Glutamatergic neuron (in vitro differentiated cells): ENCODE results near the gene TYRO3. TPM values are rescaled to one million over a fixed set of nuclear protein-coding genes. Genes with fewer than 3 reads are reported as not detected.
A peak's percentile ranks its signal among the peaks of the same experiment; 100 is the strongest.

Experiments used
- DNase-seq: peaks from one replicate; pipeline ENCODE4 v3.0.0; 2022
- H3K27ac Mint-ChIP-seq: one replicate; pipeline ENCODE4 v1.8.0; 2020; ENCODE audit warnings: mild to moderate bottlenecking, mixed read lengths, inconsistent platforms; ENCODE audit not compliant: unreplicated experiment
- H3K27me3 Mint-ChIP-seq: one replicate; pipeline ENCODE4 v1.8.0; 2020; ENCODE audit warnings: mild to moderate bottlenecking, moderate library complexity, mixed read lengths, inconsistent platforms; ENCODE audit not compliant: unreplicated experiment
- H3K36me3 Mint-ChIP-seq: one replicate; pipeline ENCODE4 v1.8.0; 2020; ENCODE audit warnings: mild to moderate bottlenecking, mixed read lengths, inconsistent platforms; ENCODE audit not compliant: unreplicated experiment
- H3K4me1 Mint-ChIP-seq: one replicate; pipeline ENCODE4 v1.8.0; 2020; ENCODE audit warnings: mild to moderate bottlenecking, low read depth, mixed read lengths, inconsistent platforms; ENCODE audit not compliant: unreplicated experiment
- H3K4me3 Mint-ChIP-seq: one replicate; pipeline ENCODE4 v1.8.0; 2020; ENCODE audit warnings: mild to moderate bottlenecking, mixed read lengths, inconsistent platforms; ENCODE audit not compliant: unreplicated experiment
- H3K9me3 Mint-ChIP-seq: one replicate; pipeline ENCODE4 v1.8.0; 2020; ENCODE audit warnings: mild to moderate bottlenecking, moderate library complexity, mixed read lengths, inconsistent platforms; ENCODE audit not compliant: unreplicated experiment
- CTCF ChIP-seq: fragments of 200-600 bp; sonication (generic); IDR thresholded peaks from one replicate; pipeline ENCODE4 v1.5.0; 2021; ENCODE audit not compliant: partially characterized antibody, unreplicated experiment
- total RNA-seq: library from RNA; stranded (reverse); fragmentation: NEBNext Ultra II Directional; extraction: Animal tissue kit (Norgen Biotek cat#: 25700); gene quantifications from one replicate; pipeline ENCODE4 v1.2.1, GENCODE V29; 2021; ENCODE audit not compliant: unreplicated experiment

The TYRO3 gene
- total RNA-seq, 1 donor from 2014 or later: 5.1 TPM

GRCh38 chr15:41512940-41513505, 46.0 kb upstream of the TYRO3 start:
- Mint-ChIP-seq H3K4me1 (no peaks in the 10 kb centered on the region), H3K4me3 (peak overlapping the region; percentile 87), H3K9me3 (peaks cover 2% of the 10 kb centered on the region), H3K36me3 (no peaks in the 10 kb centered on the region), H3K27ac (no peak overlapping the region), H3K27me3 (peaks cover 22% of the 10 kb centered on the region)
- no peak for TF ChIP-seq CTCF
- DNase-seq: peak; percentile 56

GRCh38 chr15:41513506-41514227, 45.3 kb upstream of the TYRO3 start, which contains the start of gene LTK:
Gene LTK, minus strand, starts transcription at chr15:41513827. Its CDS starts 118 bp downstream, at chr15:41513709.
- peak; percentile 58 for DNase-seq
- peaks cover 20% of the 10 kb centered on the region for H3K27me3 Mint-ChIP-seq

GRCh38 chr15:41517895-41518449, 41.0 kb upstream of the TYRO3 start:
- H3K36me3 Mint-ChIP-seq: no peaks in the 10 kb centered on the region
- no peak overlapping the region for H3K27ac Mint-ChIP-seq
- peaks cover 8% of the 10 kb centered on the region for H3K27me3 Mint-ChIP-seq
- DNase-seq: no peak
- TF ChIP-seq CTCF: no peak
- no peaks in the 10 kb centered on the region for H3K4me1 Mint-ChIP-seq
- H3K4me3 Mint-ChIP-seq: no peak overlapping the region
- no peaks in the 10 kb centered on the region for H3K9me3 Mint-ChIP-seq

More at GRCh38 chr15:41513506-41514227, 45.3 kb upstream of the TYRO3 start, which contains the start of gene LTK:
- TF ChIP-seq CTCF: no peak
- peaks cover 2% of the 10 kb centered on the region for H3K9me3 Mint-ChIP-seq
- H3K4me1 Mint-ChIP-seq: no peaks in the 10 kb centered on the region
- no peak within 1 kb of the TSS for H3K27ac Mint-ChIP-seq
- peak within 1 kb of the TSS; percentile 87 for H3K4me3 Mint-ChIP-seq
- no peaks in the 10 kb centered on the region for H3K36me3 Mint-ChIP-seq

GRCh38 chr15:41520636-41521035, 38.4 kb upstream of the TYRO3 start:
- Mint-ChIP-seq H3K27ac (no peak overlapping the region), H3K9me3 (no peaks in the 10 kb centered on the region), H3K4me3 (no peak overlapping the region), H3K36me3 (no peaks in the 10 kb centered on the region), H3K4me1 (no peaks in the 10 kb centered on the region), H3K27me3 (no peaks in the 10 kb centered on the region)
- DNase-seq: no peak
- no peak for TF ChIP-seq CTCF

GRCh38 chr15:41521614-41522013, 37.4 kb upstream of the TYRO3 start:
- no peak for DNase-seq
- no peak overlapping the region for H3K4me3 Mint-ChIP-seq
- H3K4me1 Mint-ChIP-seq: no peaks in the 10 kb centered on the region
- H3K9me3 Mint-ChIP-seq: no peaks in the 10 kb centered on the region
- no peak for TF ChIP-seq CTCF
- H3K27me3 Mint-ChIP-seq: no peaks in the 10 kb centered on the region
- H3K27ac Mint-ChIP-seq: no peak overlapping the region
- no peaks in the 10 kb centered on the region for H3K36me3 Mint-ChIP-seq
